Left ventricle myocardium inferior (tissue), 1 donor: ENCODE data around the gene ITGB3. TPM values are rescaled to one million over a fixed set of nuclear protein-coding genes. Genes with fewer than 3 reads are reported as not detected.

Experiments used
- DNase-seq: peaks from one replicate; pipeline ENCODE4 v3.0.0-alpha.2; 2020
- H3K27ac ChIP-seq: fragments of 200-600 bp; replicated peaks from 2 replicates; pipeline ENCODE4 v1.8.0; 2021
- H3K27me3 ChIP-seq: fragments of 200-600 bp; 2 replicates; pipeline ENCODE4 v1.8.0; 2021; ENCODE audit warnings: low read depth
- H3K36me3 ChIP-seq: fragments of 200-600 bp; 2 replicates; pipeline ENCODE4 v1.8.0; 2021
- H3K4me1 ChIP-seq: fragments of 200-600 bp; 2 replicates; pipeline ENCODE4 v1.8.0; 2021
- H3K4me3 ChIP-seq: fragments of 200-600 bp; 2 replicates; pipeline ENCODE4 v1.8.0; 2021; ENCODE audit warnings: mild to moderate bottlenecking, moderate library complexity
- H3K9me3 ChIP-seq: fragments of 200-600 bp; replicated peaks from 2 replicates; pipeline ENCODE4 v1.8.0; 2021
- CTCF ChIP-seq: fragments of 200-600 bp; IDR thresholded peaks from 2 replicates; pipeline ENCODE4 v1.8.0; 2021; ENCODE audit warnings: antibody characterized with exemption, mild to moderate bottlenecking, borderline replicate concordance
- intact Hi-C: fragments of 100-400 bp; cut with micrococcal nuclease; formaldehyde crosslinking; loops from one replicate; pipeline ENCODE4 v1.11.0; 2022
- total RNA-seq: library from RNA; stranded (reverse); fragmentation: NEBNext Ultra II Directional; extraction: Animal tissue kit (Norgen Biotek cat#: 25700); gene quantifications from one replicate; pipeline ENCODE4 v1.2.1, GENCODE V29; 2021
- donor health status: DM: no; HTN: yes; CAD: no; lungs with severe emphysema.

ITGB3 gene
- total RNA-seq, 1 donor from 2014 or later = 3.3 TPM

- no peak overlapping the region for H3K4me3 ChIP-seq
- no peak for TF ChIP-seq CTCF
- DNase-seq = no peak
- no peaks in the 10 kb centered on the region for H3K27me3 ChIP-seq
- no peak overlapping the region for H3K27ac ChIP-seq
- H3K9me3 ChIP-seq = no peaks in the 10 kb centered on the region
- H3K4me1 ChIP-seq = no peaks in the 10 kb centered on the region
- intact Hi-C loops = no loop called here
- peaks cover 16% of the 10 kb centered on the region for H3K36me3 ChIP-seq
Measured at GRCh38 chr17:47332287-47332686, 78.7 kb downstream of the ITGB3 start.

- Histone ChIP-seq H3K4me3 (no peak overlapping the region), H3K36me3 (peaks cover 15% of the 10 kb centered on the region), H3K27me3 (no peaks in the 10 kb centered on the region), H3K9me3 (no peaks in the 10 kb centered on the region), H3K27ac (no peak overlapping the region), H3K4me1 (no peaks in the 10 kb centered on the region)
- intact Hi-C loops = no loop called here
- no peak for DNase-seq
- no peak for TF ChIP-seq CTCF
Measured at GRCh38 chr17:47335101-47335936, 81.7 kb downstream of the ITGB3 start.

GRCh38 chr17:47338026-47338425 lies 84.4 kb downstream of the ITGB3 start:
- H3K9me3 ChIP-seq = no peaks in the 10 kb centered on the region
- no peak overlapping the region for H3K4me3 ChIP-seq
- H3K4me1 ChIP-seq = no peaks in the 10 kb centered on the region
- H3K36me3 ChIP-seq = peaks cover 13% of the 10 kb centered on the region
- H3K27me3 ChIP-seq = no peaks in the 10 kb centered on the region
- no peak overlapping the region for H3K27ac ChIP-seq
- intact Hi-C loops = no loop called here
- no peak for DNase-seq
- TF ChIP-seq CTCF = no peak

GRCh38 chr17:47352848-47353247 lies 99.2 kb downstream of the ITGB3 start:
- Histone ChIP-seq H3K27ac (no peak overlapping the region), H3K9me3 (no peaks in the 10 kb centered on the region), H3K36me3 (peaks cover 13% of the 10 kb centered on the region), H3K27me3 (no peaks in the 10 kb centered on the region), H3K4me1 (no peaks in the 10 kb centered on the region), H3K4me3 (no peak overlapping the region)
- intact Hi-C loops = no loop called here
- TF ChIP-seq CTCF = no peak
- no peak for DNase-seq

GRCh38 chr17:47358652-47359051 lies 105.0 kb downstream of the ITGB3 start:
- Histone ChIP-seq H3K9me3 (no peaks in the 10 kb centered on the region), H3K4me1 (no peaks in the 10 kb centered on the region), H3K36me3 (peaks cover 13% of the 10 kb centered on the region), H3K27ac (no peak overlapping the region), H3K4me3 (no peak overlapping the region), H3K27me3 (no peaks in the 10 kb centered on the region)
- intact Hi-C loops = no loop called here
- TF ChIP-seq CTCF = no peak
- no peak for DNase-seq

Other genes with a start within 250 kb of the ITGB3 start
- 92.4 TPM for gene CDC27, start 64.5 kb upstream of the ITGB3 start, total RNA-seq
- gene MYL4, start 44.5 kb upstream of the ITGB3 start, total RNA-seq = 809 TPM
- 2.6 TPM for gene EFCAB13, start 70.1 kb downstream of the ITGB3 start, total RNA-seq